D341Med (cell line): ENCODE results near the gene ZNF451.
A peak's percentile ranks its signal among the peaks of the same experiment; 100 is the strongest.

ENCODE experiments used
- DNase-seq: peaks from one replicate; pipeline ENCODE4 v3.0.0; 2012; ENCODE audit warnings: low spot score

ZNF451 gene

DNA sequence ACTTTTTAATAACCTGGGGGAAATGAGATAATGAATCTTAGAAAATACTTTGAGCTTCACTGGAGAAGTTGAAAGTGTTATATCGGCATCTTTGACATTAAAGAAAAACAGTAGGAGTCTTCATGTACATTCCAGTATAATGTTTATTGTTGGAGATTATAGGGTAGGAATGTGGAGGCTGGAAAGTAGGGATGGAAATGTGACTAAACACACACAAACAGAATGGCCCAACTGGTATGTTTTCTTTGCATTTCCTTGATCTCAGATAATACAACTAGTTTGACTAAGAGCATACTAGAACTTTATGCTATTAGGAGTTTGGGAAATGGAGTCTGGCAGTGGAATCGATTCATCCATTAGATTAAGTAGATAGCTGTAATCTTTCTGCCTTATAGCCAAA is 72.0 kb downstream of the ZNF451 start:
- DNase-seq, result no peak

DNA sequence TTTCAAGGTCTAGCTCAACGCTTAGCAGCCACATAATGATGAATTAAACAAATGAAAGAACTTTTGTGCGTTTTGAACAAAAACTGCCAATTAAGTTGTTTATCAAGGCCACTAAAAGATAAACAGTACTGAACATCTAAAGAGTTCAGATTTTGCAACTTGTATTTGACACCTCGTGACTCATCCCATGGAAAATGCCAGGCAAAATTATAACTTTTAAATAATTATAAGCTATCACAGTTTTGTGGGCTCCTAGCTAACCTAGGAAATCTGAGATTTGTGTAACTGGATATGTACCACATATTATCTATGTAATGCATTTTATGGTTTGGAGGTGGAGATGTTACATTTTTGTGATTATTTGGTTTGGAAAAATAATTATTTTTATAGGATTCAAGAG is 72.5 kb downstream of the ZNF451 start:
- DNase-seq, result no peak

DNA sequence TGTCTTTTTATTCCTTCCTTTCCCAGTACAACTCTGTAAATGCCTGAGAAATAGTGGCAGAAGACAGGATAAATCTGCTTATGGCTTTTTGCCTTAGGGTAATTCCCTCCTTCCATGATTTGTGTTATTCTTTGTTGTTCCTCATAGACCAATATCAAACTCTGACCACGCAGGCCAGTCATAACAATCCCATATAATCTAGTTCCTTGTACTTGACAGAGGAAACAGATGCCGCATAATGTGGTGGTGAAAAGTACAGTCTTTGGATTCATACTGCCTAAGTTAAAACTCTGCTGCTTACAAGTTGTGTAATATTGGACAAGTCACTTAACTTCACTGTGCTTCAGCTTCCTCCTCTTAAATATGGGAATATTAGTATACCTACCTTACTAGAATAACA is 74.0 kb downstream of the ZNF451 start:
- DNase-seq, result no peak

DNA sequence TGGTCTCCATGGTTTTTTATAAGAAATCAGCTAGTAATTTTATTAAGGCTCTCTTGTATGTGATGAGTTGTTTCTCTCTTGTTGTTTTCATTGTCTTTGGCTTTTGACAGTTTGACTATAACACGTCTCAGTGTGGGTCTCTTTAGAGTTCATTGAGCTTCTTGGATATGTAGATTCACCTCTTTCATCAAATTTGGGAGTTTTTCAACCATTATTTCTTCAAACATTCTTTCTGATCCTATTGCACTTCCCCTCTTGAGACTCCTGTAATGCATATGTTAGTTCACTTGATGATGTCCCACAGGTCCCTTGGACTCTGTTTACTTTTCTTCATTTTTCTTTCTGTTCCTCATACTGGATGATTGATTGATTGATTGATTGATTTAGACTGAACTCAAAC is 75.1 kb downstream of the ZNF451 start:
- no peak for DNase-seq

DNA sequence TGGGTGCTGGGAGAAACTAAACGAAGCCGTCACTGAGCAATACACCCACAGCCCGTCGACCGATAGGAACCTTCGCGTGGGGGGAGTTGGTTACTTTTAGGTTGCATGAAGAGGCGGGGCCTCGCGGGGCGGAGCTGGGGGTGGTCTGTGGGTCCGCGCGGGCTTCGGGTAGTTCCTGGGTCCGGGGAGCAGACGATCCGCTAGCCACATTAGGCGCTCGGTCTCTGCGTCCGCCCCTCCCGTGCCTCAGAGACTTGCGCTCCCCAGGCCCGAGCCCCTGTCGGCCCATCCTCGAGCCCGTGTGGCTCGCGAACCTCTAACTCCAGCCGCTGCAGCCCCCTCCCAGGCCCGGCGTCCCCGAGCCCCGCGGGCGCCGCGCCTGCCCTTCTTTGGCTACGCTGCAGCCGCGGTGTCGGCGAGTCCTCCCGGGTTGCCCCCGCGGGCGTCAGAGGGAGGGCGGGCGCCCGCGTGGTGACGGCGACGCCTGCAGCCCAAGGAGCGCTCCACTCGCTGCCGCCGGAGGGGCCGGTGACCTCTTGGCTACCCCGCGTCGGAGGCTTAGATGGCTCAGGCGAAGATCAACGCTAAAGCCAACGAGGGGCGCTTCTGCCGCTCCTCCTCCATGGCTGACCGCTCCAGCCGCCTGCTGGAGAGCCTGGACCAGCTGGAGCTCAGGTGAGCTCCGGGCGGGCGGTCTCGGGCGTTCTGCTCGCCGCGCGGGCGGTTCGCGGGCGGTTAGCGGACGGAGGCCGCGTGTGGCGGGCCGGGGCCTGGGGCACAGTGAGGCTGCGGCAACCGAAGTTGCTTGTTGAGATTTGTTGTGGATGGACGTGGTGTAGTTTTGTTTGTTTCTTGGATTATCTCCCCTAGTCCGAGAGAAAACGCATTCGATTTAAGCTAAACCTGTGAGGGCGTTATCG is 82.4 kb downstream of the ZNF451 start, which contains the start of gene BAG2:
Gene BAG2, plus strand, starts transcription at position 191 of the 920 bp plus-strand sequence. Its CDS starts 372 bp downstream, at position 563.
- DNase-seq, result peak; percentile 89

DNA sequence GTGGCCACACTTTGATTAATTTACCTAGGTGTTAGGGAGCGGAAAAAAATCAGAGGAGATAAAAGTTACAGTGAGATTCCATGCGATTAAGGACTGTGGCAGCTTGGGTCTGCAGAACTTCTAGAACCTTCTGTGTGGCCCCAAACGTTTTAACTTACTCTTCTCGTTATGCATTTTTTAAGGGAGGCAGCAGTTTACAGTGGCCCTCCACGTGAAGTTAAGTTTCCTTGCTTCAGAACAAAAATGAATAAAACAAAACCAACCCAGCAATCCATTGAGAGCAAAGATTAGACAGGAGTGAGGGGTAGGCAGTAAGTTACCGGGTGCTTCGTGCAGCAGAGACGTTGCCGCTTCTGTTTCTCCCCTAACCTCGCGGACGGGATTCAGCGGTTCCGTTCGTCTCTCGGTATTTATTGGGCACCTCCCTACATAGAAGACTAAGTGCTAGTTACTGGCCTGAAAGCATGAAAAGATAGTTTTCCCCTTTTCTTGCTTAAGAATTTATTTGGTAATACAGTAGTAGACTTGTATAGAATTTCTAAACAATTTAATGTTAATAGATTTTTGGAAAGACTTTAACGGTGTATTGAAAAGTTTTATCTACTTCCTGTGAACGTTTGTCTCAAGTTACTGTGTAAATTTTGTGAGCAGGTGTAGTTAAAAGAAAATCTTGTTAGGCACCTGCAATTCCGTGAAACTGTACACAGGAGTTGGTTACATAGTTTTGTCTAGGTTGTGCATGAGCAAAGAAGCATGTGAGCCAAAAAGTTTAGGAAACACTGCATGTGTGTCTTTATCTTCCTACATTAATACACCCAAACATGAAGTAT is 83.3 kb downstream of the ZNF451 start:
- DNase-seq, result peak; percentile 43

DNA sequence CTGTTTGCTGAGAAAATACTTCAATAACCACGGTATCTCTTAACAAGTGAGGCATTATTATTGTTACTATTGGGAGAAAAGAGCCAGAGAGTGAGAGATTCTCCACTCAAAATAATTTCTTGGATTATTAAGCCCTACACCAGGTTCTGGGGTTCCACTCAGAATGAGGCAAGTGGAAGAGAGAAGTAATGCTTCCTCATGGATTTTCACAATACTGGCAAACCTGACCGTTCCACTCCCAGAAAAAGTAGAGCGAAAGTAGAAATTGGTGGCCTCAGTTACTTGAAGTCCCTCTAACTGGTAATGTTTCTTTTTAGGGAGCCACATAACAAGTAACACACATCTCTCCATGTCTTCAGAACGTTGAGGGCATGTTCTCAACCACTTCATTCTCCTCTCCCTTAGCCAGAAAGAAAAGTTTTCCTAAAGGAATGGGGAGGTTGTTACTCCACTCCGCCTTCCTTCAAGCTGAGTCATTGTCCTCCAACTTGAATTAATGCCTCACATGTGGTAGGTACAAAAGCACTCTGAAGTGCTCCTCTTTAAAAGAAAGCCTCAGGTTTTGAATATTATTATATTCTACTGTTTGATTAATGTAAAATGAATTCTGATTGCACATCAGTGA is 84.0 kb downstream of the ZNF451 start:
- DNase-seq, result no peak

DNA sequence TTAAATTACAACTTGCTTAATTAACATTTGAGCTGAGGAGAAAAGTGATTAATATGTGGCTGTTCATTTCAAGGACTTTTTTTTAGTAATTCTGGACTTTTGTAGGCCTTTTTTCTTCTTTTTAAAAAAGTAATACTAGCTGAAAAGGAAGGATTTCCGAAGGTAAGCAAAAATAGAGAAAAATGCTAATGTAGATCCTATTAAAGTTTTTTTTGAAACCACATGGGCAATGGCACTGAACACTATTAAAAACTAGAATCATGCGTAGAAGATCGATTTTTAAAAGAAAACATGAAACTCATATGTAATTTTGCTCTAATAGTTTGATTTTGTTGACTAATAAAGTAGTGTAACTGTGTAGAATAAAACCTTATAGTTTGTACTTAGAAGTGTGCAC is 84.5 kb downstream of the ZNF451 start:
- DNase-seq, result no peak

DNA sequence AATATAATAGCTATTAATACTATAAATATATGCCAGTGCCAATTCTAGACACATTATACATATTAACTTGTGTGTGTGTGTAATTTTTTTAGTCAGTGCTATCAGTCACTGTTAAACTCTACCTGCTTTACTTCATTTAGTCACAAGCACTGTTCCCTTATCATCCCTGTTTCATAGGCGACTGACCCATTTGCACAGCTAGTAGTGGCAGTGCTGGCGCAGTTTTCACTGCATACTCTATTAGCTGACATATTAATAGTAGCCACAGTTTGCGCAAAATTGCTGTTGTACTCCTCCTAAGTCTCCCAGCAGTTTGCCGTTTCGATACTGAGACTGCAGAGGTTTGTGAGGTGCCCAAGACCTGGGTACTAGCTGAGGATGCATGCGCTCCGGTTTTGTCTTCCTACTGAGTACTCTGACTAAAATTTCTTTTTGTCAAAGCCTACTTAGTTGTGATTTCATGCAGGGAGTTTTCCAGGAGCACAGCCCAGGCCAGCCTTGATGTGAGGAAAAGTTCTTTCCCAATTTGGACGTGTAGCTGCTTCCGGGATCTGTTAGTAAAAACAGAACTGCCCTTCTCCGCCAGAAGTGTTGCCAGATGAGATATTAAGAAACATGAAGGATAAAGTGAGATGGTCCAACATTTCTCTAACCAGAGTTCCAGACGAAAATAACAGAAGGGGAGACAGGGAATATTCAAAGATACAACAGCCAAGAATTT is 87.7 kb downstream of the ZNF451 start:
- no peak for DNase-seq

DNA sequence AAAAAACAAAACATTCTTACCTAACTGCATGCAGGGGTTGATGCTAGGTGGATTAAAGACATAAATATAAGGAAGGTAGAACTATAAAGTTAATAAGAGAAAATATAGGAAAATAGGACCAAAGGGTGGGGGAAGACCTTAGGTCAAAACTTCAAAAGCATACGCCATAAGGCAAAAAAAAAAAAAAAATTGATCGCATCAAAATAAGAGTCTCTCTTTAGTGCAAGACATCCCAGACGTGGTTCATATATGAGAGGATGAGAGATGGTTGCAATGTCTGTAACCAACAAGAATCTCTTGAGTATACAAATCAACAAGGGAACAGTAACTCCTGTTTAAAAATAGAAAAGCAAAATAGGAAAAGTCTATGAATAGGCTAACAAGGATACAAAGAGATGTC is 90.6 kb downstream of the ZNF451 start:
- DNase-seq, result no peak

DNA sequence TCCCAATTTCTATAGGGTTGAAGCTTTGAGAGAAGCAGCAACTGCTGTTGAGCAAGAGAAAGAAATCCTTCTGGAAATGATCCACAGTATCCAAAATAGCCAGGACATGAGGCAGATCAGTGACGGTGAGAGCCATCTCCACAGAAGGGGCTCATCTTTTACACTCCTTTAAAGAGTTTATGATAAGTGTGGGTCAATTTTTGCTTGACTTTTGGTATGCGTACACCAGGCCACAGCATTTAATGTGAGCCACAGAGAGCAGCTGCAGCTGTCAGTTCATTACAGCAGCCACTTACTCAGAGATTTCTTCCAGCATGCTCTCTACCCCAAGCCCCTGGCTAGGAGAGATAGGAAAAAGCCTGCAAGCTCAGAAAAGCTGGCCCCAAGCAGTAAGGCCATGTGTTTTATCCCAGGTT is 92.0 kb downstream of the ZNF451 start:
- no peak for DNase-seq

DNA sequence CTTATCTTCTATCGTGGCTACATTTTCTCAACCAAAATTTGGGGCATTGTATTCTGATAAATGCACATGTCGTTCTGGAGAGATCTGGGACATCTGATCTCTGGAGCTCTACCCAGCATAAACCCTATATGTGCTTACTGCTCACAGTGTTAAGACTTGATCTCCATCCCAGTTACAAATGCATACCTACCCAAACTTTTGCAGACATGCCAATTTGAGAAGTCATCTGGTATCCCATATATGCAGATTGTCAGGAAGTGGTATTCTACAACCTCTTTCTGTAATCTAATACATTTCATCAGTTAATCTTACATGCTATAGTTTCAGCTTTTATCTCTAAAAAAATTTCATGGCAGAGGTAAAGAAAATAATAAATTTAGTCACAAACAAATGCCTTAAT is 93.3 kb downstream of the ZNF451 start:
- DNase-seq, result no peak

DNA sequence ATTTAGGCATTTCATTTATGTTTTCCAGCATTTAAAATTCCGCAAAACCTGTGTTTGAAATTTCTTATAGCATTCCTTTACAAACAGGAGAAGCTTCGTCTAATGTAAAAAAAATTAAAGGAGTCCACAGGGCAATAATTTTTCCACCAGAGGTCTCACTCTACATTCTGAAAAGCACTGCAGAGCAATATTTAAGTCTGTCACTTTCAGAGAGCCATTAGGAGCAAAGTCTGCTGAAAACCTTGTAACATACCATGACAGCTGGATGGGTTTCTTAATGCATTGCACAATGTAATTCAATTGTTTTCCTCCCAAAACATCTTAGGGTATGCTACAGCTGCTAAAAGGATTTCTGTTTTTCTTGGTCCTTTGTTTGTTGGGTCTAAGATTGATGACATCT is 100.2 kb downstream of the ZNF451 start:
- DNase-seq, result no peak

DNA sequence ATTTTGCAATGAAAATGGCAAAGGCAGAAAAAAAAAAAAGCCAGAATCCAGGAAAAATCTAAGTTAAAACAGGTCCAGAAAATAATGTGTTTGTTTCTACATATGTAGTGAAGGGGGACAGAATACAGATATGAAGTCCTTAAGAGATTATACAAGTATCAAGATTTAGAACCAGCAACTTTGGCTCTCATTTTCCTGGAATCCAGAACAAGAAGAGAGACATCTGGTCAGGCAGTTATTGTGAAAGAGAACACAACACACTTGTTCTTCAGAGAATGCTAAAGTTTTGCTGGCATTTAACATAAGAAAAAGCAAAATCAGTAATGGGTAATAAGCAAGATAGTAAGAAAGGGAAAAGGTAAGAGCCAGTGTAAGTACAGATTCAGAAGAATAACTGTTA is 103.2 kb downstream of the ZNF451 start:
- DNase-seq, result no peak

DNA sequence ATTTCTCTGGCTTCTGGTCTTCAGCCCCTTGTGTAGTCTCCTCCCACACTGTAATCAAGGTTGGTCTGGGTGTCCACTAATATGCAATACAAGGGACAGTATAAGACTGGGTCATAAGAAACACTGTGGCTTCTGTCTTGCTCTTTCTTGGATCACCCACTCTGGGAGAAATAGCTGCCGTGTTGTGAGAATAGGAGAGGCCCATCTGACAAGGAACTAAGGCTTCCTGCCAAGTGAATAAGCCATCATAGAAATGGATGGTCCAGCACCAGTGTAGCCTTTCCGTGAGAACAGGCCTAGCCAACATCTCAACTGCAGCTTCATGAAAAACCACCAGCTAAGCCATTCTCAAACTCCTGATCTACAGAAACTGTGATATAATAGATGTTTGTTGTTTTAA is 105.5 kb downstream of the ZNF451 start:
- no peak for DNase-seq

DNA sequence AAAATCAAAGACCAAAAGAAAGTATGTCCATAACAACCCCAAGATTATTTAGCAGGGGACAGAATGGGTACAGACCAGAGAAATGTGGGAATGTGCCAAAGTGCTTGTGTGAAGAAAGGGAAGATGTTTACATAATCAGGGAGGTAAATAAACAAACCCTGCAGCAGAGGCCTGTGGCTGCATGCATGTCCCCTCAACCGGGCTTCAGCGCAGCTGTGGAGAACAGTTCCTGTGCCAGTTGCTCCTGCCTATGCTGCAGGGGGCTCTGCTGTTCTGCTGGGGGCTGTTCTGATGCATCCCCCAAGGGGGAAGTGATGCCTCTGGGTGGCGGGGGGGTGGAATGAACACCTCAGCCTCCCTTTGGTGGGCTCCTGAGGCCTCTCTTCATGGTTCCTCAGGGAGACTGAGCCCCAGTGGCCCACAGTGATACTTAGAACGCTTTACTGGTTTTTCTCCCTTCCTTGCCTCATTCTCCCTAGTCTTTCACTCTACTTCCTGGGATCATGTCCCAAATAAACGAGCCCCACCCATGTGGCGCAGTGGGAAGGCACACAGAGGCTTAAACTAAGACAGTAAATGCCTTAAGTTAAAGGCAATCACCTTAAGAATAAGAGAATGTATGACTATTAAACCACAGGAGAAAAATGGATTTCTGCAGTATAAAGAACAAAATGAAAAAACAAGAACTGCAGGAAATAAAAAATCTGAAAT is 109.1 kb downstream of the ZNF451 start:
- DNase-seq, result no peak

DNA sequence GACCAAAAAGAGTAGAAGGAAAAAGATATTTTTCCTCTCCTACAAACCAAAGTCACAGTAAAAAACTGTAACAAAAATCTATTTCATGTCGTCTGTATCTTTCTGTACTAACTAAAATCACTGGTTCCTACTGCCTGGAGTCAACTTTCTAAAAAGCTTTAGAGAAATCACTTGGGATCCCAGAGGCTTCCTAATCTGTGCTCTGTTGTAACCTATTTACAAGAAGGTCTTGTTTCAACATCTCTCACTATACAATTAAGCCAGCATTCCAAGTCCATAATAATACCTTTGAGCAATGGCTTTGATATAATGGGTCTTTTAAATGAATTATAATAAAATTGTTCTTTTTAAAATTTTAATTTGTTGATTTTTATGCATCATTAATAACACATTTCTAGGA is 111.7 kb downstream of the ZNF451 start:
- DNase-seq, result no peak

DNA sequence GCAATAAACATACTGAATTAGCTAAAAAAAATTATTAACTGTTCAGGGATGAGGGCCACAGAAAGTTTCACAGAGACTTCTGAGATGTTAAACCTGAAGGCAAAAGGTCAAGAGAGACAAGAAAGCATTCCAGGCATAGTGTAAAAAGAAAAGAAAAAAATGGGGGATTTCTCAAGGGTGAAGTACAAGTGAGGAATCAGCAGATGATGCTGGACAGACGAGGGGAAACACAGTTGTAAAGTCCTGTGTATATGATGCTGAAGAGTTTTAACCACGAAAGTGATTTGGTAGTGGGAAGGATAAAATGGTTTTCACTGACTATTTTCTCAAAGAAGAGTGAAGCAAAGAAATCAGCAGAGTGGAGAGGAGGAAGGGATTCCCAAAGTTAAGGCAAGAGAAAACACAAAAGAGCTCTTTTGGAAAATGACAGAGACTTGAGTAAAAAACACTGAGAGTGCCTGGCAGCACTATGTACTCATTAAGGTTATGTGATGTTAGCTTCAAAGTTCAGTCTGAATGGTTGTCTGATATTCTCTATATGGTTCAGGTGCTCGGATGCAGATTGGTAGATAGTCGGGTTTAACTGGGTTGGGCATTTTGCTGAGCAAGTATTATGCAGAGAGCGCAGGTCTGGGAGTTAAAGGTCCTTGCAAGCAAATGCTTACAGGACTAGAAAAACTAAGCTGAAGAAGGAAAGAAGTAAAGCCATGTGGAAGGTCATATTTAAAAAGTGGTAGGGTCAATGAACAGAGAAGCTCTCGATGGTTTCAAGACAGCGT is 115.8 kb downstream of the ZNF451 start:
- no peak for DNase-seq

DNA sequence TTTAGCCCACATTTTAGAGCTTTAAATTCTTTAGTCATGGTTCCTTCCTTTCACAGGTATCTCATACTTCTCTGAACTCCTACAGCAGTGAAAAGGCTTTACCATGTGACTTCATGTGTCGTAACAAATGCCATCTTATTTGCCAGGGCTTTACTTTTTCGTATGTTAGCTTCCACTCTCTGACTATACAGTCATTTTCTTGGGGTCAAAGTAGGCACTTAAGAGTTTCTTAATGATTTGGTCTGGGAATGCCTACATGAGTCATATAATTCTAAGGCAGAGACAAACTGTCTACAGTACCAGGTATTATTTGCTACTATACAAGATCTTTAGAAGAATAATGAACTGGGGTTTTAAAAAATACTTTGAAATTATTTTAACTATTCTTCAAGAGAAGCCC is 117.2 kb downstream of the ZNF451 start:
- DNase-seq, result no peak

DNA sequence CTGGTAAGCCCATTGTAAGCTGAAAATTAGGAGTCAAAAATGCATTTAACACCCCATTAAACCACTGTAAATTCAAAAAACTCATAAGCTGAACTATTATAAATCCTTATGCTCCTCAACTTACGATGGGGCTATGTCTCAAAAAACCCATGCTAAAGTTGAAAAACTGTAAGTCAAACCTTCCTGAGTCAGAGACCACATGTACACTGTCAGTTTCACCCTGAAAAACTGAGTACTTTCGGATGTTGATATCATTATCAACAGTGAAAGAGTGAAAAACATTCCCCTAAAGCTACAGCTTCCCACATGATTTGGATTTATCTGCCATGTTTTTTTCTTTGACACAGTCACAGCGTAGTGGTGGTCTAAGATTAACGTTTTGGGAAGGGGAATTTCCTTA is 117.9 kb downstream of the ZNF451 start:
- DNase-seq, result no peak

DNA sequence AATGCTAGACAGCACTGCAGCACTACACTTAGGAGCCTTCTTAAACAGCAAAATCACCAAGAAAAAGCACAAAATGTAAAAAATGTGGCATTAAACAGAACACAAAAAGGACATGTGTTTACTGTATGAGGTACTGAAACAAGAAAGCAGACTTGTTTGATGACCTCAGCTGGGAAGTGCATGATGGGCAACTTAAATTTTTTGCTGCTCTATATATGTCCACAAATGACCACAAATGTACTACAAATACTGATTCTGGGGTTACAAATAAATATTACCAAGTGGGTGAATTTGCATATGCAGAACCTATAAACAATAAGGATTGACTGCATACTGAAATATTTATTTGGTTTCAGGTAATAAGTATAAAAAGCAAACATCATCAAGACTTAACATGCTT is 119.0 kb downstream of the ZNF451 start:
- DNase-seq, result no peak
